ENCODE data around the gene SCML1.
A peak's percentile ranks its signal among the peaks of the same experiment; 100 is the strongest.
"Not testable (repeated sequence)": the region's sequence is repeated elsewhere in the genome, so short reads cannot be mapped to it uniquely, and the experiment has no call there.

The SCML1 gene

DNA sequence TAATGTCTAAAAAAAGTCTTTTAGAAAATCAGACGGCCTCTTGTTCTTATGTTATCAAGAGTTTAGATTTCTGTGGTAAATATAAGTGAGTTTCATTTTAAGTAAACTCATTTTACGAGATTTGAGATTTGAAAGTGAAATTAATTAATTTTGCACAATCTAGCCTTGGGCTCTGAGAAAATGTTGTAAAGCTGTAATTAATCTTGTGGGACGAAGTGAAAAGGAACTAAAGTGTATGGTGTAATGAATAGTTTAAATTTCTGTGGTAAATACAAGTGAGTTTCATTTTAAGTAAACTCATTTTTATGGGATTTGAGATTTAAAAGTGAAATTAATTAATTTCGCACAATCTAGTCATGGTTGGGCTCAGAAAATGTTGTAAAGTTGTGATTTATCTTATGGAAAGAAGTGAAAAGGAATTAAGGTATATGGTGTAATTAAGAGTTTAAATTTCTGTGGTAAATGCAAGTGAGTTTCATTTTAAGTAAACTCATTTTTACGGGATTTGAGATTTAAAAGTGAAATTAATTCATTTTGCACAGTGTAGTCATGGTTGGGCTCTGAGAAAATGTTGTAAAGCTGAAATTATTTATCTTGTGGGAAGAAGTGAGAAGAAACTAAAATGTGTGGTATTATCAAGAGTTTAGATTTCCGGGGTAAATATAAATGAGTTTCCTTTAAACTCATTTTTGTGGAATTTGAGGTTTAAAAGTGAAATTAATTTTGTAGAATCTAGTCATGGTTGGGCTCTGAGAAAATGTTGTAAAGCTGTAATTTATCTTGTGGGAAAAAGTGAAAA is 1.6 kb downstream of the SCML1 start:
- no peak for DNase-seq (ENCODE audit: low read depth in 4 of 4, low spot score in 1 of 4)

DNA sequence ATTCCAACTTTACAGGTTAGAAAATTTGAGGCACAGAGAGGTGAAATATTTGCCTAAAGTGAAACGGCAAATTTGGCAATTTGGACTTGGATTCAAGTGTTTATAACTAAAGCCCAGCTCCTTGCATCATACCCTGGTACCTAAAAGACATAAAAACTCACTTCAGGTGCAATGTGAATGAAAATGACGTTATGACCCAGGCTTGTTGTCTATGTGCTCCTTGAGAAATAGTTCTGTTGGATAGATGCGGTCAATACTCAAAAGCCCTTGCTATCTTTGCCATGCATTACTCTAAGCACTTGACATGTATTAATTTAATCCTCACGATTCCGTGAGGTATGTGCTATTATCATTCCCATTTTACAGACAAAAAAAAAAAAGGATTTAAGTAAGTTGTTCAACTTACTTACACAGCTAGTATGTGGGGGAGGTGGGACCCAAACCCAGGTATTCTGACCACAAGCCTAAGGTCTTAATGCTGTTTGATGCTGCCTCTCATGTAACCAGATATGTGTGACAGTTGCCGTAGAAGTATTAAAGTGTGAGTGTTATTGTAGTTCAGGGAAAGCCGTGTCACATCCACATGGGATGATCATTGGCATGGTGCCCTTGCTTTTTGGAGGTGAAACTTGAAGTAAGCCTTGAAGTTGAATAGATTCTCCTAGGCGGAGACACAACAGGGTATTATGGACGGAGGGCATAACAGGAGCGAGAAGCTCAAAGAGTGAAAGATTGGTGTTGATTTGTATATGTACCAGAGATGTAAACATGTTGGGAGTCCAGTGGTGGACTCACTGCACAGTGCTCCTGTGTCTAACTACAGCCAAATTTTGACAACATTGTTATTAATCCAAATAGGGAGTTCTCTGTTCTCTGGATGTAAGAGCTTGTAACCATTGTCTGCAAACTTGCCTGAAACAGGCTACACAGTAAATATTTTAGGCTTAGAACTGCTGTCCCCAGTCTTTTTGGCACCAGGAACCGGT is 3.1 kb downstream of the SCML1 start:
- DNase-seq (ENCODE audit: low read depth in 4 of 4, low spot score in 1 of 4): no peak

DNA sequence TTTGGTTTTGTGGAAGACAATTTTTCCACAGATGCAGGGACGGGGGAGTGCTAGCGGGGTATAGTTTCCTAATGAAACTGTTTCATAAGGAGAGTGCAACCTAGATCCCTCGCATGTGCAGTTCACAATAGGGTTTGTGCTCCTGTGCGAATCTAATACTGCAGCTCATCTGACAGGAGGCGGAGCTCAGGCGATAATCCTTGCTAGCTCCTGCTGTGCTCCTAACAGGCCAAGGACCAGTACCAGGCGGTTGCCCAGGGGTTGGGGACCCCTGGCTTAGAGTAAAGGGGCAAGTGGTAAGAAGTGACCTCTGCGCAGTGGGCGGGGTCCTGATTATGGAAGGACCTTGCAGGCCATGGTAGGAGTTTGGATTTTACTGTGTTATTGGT is 3.8 kb downstream of the SCML1 start:
- DNase-seq (ENCODE audit: low read depth in 4 of 4, low spot score in 1 of 4): no peak

DNA sequence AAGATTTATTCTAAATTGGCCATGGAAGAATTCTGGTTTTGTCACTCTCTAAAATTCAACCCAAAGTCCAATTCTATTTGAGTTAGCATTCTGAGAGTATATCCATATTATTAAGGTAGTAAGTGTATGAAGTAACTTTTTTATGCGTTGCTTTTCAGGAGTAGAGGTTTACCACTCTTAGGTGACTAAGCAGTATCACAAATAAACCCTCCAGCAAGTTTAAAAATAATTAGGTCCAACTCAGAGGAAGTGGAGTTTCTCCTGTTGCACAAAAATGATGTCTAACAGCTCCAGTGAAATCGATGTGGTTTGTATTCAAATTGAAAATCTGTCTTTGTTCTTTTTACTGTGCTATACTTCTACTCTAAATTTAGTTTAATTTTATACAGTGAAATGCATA is 6.6 kb downstream of the SCML1 start:
- DNase-seq (ENCODE audit: low read depth in 4 of 4, low spot score in 1 of 4): no peak

DNA sequence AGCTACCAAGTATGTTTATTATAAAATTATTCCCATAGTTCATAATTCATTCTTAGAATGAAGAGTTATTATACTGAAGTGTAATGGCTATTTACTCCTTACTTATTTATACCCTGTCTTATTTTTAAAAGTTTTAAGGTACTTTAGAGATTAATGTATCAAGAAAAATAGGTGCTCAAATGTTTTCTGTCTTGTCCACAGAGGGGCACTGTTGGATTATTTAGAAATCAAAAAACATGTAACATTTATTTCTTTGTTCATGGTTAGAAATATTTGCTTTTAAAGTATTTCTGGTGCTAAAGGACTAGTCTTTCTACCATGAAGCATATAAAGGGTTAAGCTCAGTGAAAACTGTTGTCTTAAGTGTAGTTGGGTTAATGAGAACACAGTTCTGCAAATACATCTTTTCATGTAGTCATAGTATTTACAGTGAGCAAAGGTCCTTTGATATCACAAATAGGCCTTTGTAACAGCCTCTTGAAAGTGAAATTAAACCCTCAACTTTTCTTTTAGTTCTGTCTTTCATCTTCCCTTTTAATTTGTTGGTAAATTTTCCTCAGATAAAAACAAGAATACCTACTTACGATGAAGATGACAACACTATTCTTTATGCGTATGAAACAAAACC is 7.7 kb downstream of the SCML1 start:
- no peak for DNase-seq (ENCODE audit: low read depth in 4 of 4, low spot score in 1 of 4)

DNA sequence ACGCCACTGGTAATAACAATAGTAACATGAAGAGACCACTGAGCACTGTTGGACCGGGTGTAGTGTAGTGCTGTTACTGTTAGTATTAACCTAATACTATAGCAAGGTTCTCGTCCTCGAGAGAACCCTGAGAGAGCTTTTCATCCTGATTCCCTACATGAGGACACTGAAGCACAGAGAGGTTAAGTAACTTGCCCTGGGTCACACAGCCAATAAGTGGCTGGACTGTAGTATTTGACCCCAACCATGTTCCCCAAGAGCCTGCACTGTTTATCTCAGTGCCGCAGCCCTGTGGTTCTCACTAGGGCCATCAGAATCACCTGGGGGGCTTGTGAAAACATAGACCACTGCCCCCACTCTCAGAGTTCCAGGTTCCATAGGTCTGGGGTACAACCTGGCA is 10.4 kb downstream of the SCML1 start:
- no peak for DNase-seq (ENCODE audit: low read depth in 4 of 4, low spot score in 1 of 4)

DNA sequence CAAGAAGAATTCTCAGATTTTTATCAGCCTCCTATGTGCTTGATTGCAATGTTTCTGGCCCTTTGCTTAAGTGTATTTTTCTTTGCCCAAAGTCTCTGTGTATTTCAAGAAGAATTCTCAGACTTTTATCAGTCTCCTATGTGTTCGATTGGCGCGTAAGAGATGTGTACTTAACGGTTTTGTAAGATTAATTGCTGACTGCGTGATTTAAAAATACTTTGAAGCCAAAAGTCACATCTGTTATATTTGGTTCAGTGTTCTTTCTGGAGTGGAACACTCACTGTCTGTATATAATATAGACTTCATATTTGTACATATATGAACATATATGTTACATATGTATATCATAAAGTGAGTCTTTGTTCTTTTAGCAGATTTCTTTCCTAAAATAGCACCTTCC is 11.4 kb downstream of the SCML1 start:
- DNase-seq (ENCODE audit: low read depth in 4 of 4, low spot score in 1 of 4): no peak

DNA sequence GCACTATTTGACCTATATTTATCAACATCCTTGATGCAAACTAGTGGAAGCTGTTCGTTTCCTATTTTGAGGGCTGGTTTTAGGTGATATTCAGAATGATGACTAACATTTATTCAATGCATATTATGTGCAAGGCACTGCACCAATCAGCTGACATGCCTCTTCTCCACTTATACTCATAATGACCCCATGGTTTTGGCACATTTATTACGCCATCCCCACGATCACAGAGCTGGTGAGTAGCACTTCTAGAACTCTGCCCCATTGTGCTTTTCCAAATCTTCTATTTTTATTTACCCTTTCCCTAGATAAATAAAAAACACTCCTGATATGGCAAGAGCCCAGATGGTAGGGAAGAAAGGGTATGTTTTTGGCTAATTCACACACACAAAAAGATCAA is 13.1 kb downstream of the SCML1 start:
- DNase-seq (ENCODE audit: low read depth in 4 of 4, low spot score in 1 of 4): no peak

DNA sequence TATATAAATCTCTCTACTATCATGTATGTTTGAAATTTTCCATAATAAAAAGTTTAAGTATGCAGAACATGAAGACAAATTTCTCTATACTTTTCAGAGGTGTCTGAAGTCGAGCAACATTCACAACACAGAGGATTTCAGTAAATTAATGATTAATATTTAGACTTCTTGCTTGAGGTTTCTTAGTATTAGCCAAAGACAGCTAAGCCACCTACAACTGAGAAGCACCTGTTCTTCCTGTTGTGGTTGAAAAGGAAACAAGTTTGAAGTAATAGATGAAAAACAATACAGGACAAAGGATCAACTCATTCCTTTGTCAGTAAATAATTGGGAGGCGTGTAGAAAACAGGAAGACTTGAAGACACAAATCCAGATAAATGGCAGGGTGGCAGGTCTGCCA is 21.1 kb downstream of the SCML1 start:
- DNase-seq (ENCODE audit: low read depth in 4 of 4, low spot score in 1 of 4): no peak

DNA sequence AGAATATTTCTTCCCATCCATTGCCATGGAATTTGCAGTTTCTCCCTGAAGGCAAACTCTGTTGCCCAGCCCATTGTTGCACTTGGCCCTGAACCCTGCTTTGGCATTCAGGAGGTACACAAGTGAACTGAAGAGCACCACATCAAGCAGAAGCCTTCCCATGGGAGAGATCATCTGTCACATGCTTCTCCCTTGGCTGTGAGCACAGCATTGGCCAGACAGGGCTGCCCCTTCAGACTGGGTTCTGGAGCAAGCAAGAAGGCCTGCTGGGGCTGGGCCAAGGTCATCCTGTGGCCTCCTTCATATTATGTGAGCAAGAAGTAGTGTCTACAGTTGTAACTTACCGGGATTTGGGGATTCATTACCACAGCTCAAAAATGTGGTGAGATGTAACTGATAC is 22.7 kb downstream of the SCML1 start:
- no peak for DNase-seq (ENCODE audit: low read depth in 4 of 4, low spot score in 1 of 4)

DNA sequence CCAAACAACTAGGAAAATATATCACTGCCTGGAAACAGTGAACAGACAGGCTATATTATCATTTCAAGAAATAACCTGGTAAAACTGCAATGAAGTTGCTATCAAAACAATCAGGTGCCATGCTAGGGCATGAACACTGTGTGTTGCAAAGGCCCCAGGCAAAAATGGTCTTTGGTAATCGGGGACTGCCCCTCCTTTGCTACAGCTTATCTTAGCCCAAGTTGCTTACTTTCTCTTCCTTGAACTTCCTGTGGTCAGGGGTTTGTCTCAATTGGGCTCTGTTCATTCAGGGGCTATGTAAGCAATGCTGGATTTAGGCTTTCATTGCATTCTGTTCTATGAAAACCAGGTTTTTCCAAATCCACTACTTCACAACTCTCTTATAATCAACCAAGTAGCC is 30.4 kb downstream of the SCML1 start:
- DNase-seq (ENCODE audit: low read depth in 4 of 4, low spot score in 1 of 4): no peak

DNA sequence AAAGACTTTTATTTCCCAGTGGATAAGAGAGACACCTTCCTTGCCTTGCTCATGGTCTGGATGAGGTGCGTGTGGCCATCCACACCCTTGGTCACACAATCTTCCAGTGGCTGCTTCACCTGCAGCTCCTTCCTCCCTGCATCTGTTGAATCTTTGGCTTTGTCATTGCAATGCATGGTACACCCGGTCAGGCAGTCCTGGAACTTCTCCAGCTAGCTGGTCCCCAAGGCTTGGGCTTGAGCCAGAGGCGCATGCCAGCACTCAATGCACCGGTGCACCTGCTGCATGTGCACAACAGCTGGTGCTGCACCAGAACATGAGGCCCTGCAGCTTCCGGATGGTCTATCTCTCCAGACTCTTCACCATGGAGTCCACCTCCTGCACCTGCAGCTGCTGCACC is 31.7 kb downstream of the SCML1 start:
- DNase-seq (ENCODE audit: low read depth in 4 of 4, low spot score in 1 of 4): no peak

DNA sequence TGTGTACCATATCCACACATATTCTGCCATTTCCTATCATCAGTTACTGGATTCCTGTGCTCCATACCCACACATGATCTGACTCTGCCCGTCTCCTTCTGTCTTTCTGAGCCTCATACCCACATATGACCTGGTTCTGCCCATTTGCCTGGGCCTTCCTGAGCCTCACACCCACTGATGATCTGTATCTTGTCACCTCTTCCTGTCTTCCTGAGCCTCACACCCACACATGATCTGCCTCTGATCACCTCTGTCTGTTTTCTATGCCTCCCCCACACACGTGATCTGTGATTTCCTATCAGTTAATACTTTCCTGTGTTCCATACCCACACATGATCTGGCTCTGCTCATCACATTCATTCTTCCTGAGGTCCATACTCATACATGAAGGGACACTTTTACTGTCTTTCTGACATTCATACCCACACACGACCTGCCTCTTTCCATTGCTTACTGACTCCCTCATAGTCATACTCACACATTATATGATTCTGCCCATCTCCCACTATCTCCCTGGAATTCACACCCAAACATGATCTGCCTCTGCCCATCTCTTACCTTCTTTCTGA is 32.5 kb downstream of the SCML1 start:
- no peak for DNase-seq (ENCODE audit: low read depth in 4 of 4, low spot score in 1 of 4)

DNA sequence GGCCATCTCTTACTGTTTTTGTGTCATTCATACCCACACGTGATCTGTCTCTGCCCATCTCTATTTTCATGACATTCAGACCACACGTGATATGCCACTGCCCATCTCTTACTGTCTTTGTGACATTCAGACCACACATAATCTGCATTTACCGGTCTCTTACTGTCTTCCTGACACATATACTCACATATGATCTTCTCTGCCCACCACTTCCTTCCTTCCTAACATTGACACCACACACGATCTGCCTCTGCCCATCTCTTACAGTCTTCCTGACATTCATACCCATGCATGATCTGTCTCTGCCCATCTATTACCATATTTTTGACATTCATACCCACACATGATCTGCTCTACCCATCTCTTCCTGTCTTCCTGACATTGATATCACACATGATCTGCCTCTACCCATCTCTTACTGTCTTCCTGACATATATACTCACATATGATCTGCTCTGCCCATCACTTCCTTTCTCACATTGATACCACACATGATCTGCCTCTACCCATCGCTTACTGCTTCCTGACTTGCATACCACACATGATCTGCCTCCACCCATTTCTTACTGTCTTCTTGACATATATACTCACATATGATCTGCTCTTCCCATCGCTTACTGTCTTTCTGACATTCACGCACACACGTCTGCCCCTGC is 36.1 kb downstream of the SCML1 start:
- no peak for DNase-seq (ENCODE audit: low read depth in 4 of 4, low spot score in 1 of 4)

DNA sequence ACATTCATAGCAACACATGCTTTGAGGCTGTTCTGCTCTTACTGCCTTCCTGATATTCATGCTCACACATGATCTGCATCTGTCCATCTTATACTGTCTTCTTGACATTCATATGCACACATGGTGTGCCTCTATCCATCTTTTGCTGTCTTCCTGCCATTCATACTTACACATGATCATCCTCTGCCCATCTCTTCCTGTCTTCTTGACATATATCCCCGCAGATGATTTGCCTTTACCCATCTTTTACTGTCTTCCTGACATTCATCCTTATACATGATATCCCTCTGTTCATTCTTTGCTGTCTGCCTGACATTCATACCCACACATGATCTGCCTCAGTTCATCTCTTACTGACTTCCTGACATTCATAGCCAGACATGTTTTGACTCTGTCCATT is 36.8 kb downstream of the SCML1 start:
- DNase-seq (ENCODE audit: low read depth in 4 of 4, low spot score in 1 of 4): no peak

DNA sequence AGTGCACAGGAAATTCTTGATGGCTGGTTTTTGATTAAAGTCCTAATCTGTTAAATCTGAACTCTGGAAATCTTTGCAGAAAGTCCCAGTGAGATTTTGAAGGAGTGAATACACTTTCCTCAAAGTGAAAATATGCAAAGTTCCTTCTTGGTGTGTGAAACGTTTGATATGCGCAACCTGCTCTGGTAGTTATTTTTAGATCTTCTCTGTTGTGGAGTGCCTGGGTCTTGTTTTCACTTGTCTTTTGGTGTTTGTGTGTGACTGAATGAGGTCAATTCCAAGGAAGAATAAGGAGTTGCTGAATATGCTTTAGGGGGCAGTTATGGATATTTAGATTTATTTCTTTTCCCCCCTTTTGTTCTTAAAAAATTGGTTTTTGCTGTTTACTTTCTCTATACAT is 41.7 kb downstream of the SCML1 start:
- DNase-seq (ENCODE audit: low read depth in 4 of 4, low spot score in 1 of 4): no peak

DNA sequence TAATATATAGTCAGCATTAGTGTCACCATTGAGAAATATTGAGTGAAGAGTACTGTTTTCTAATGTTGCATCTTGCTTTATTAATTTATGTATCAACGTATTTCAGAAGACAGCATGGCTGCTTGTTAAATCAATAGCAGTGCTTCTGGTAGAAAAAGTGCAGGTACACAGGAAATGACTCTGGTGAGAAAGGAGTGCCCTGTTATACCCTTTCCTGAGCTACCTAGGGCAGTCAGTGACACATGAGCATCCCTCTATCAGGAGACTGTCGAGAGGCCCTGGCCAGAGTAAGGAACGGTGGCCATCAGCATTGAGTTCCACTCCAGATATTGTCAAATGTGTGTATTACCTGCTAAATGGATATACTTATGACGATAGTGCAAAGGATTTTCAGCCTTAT is 42.1 kb downstream of the SCML1 start:
- no peak for DNase-seq (ENCODE audit: low read depth in 4 of 4, low spot score in 1 of 4)

DNA sequence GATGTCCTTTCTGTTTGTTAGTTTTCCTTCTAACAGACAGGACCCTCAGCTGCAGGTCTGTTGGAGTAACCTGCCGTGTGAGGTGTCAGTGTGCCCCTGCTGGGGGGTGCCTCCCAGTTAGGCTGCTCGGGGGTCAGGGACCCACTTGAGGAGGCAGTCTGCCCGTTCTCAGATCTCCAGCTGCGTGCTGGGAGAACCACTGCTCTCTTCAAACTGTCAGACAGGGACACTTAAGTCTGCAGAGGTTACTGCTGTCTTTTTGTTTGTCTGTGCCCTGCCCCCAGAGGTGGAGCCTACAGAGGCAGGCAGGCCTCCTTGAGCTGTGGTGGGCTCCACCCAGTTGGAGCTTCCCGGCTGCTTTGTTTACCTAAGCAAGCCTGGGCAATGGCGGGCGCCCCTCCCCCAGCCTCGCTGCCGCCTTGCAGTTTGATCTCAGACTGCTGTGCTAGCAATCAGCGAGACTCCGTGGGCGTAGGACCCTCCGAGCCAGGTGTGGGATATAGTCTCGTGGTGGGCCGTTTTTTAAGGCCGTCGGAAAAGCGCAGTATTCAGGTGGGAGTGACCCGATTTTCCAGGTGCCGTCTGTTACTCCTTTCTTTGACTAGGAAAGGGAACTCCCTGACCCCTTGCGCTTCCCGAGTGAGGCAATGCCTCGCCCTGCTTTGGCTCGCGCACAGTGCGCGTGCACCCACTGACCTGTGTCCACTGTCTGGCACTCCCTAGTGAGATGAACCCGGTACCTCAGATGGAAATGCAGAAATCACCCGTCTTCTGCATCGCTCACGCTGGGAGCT is 49.5 kb downstream of the SCML1 start:
- not testable (repeated sequence) for DNase-seq (ENCODE audit: low read depth in 4 of 4, low spot score in 1 of 4)

DNA sequence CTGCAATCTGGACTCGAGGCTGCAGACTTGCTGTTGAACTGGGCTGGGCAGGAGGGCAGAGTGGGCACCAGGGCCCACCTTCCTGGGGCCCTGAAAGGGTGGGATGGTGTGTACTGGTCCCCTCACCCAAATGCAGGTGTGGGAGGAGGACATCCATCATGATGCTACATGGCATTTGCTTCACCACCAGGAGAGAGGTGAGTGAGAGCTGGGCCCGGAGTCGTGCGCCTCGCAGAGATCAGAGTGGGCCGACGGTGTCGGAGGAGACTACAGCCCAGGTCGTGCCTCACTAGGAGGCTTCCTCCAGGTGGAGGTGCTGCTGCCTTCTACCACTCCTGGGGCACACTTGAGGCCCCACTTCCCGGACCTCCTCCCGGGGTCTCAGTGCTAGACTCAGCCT is 50.3 kb downstream of the SCML1 start:
- DNase-seq (ENCODE audit: low read depth in 4 of 4, low spot score in 1 of 4): no peak

DNA sequence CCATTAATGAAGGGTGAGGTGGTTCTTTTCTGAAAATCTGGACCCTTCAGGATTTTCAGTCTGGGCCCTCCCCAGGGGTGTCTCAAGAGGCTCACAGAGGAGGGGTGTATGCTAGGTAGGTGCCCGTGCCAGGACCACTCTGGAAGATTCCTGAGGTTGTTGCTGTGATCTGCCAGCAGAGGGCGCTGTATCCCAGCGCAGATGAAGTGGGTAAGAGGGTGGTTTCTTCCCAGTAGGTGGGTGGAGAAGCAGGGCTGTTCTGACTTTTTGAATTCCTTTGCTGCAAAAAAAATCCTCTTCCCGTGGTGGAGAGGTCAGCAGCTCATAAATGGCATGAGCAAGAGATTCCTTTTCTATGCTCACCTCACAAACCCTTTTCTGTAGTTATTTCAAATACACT is 51.1 kb downstream of the SCML1 start:
- DNase-seq (ENCODE audit: low read depth in 4 of 4, low spot score in 1 of 4): peak in 2 of 4 experiments; percentile 5 to 13

All from stimulated activated CD4-positive, alpha-beta T cell treated with anti-CD3 and anti-CD28 coated beads, Interleukin-1b, Interleukin-23, amount 100 ng/mL, for 24 hours (primary cell).